CD14-positive monocyte (primary cell): Measurements from ENCODE around the gene PYHIN1. TPM values are rescaled to one million over a fixed set of nuclear protein-coding genes. Genes with fewer than 3 reads are reported as not detected.

Source experiments
- DNase-seq, 3 donors: peaks; one replicate each; pipeline ENCODE4 v3.0.0-alpha.2; 2011 to 2022
- H2AFZ ChIP-seq: 2 replicates; pipeline ENCODE4 v1.6.0; 2012; ENCODE audit warnings: mild to moderate bottlenecking, low read depth, low read length, inconsistent platforms; ENCODE audit not compliant: insufficient read depth, poor library complexity, severe bottlenecking
- H3K27ac ChIP-seq, 2 donors: 1 replicate in 1 of 2; 2 replicates in 1 of 2; pipeline ENCODE4 v1.5.1; 2012 to 2013; ENCODE audit warnings: low read length in 2 of 2, control low read depth in 1 of 2, inconsistent platforms in 1 of 2, low read depth in 1 of 2, mild to moderate bottlenecking in 1 of 2
- H3K27me3 ChIP-seq, 2 donors: one replicate each; pipeline versions ENCODE4 v1.6.0 to v1.6.1; 2011 to 2013; ENCODE audit warnings: low read length in 2 of 2; ENCODE audit not compliant: control insufficient read depth in 2 of 2, insufficient read depth in 2 of 2
- H3K36me3 ChIP-seq, 2 donors: replicated peaks in 1 of 2; 1 replicate in 1 of 2; 2 replicates in 1 of 2; pipeline versions ENCODE4 v1.5.1 to v1.6.1; 2012 to 2013; ENCODE audit warnings: low read length in 2 of 2, control low read depth in 1 of 2, inconsistent platforms in 1 of 2, mild to moderate bottlenecking in 1 of 2; ENCODE audit not compliant: insufficient read depth in 2 of 2, control insufficient read depth in 1 of 2
- H3K4me1 ChIP-seq, 2 donors: 1 replicate in 1 of 2; 2 replicates in 1 of 2; pipeline versions ENCODE4 v1.5.1 to v1.6.1; 2012 to 2013; ENCODE audit warnings: low read length in 2 of 2, control low read depth in 1 of 2, inconsistent platforms in 1 of 2, mild to moderate bottlenecking in 1 of 2, moderate library complexity in 1 of 2; ENCODE audit not compliant: insufficient read depth in 2 of 2, control insufficient read depth in 1 of 2
- H3K4me2 ChIP-seq: replicated peaks from 2 replicates; pipeline ENCODE3; 2012; ENCODE audit warnings: low read length, moderate library complexity, mild to moderate bottlenecking; ENCODE audit not compliant: poor library complexity, severe bottlenecking; ENCODE audit errors: extremely low read depth
- H3K4me3 ChIP-seq, 3 experiments: fragments of 200-600 bp in 1 of 3; sonication (generic) in 1 of 3; replicated peaks in 1 of 3; 1 replicate in 2 of 3; 2 replicates in 1 of 3; pipeline ENCODE4 v1.5.1; 2011 to 2013; ENCODE audit warnings: low read length in 3 of 3, mild to moderate bottlenecking in 3 of 3, control low read depth in 2 of 3, low read depth in 2 of 3, inconsistent platforms in 1 of 3, moderate library complexity in 1 of 3
- H3K79me2 ChIP-seq: 2 replicates; pipeline ENCODE4 v1.6.0; 2012; ENCODE audit warnings: mild to moderate bottlenecking, control low read depth, inconsistent platforms, low read length, moderate library complexity; ENCODE audit not compliant: insufficient read depth
- H3K9ac ChIP-seq: 2 replicates; pipeline ENCODE4 v1.6.0; 2017; ENCODE audit warnings: low read length, mild to moderate bottlenecking; ENCODE audit not compliant: insufficient read depth, poor library complexity, severe bottlenecking
- H3K9me3 ChIP-seq, 2 donors: replicated peaks in 1 of 2; 1 replicate in 1 of 2; 2 replicates in 1 of 2; pipeline versions ENCODE4 v1.5.1 to v1.6.1; 2012 to 2013; ENCODE audit warnings: low read length in 2 of 2, control low read depth in 1 of 2; ENCODE audit not compliant: control insufficient read depth in 1 of 2, insufficient read depth in 1 of 2
- H4K20me1 ChIP-seq: 2 replicates; pipeline ENCODE4 v1.6.0; 2012; ENCODE audit warnings: mild to moderate bottlenecking, low read length, control low read depth, moderate library complexity; ENCODE audit not compliant: insufficient read depth
- H3K27ac Mint-ChIP-seq, 7 donors: one replicate each; pipeline ENCODE4 v1.8.0; 2020; ENCODE audit warnings: mild to moderate bottlenecking in 7 of 7, mixed read lengths in 7 of 7, moderate library complexity in 6 of 7, inconsistent platforms in 2 of 7
- H3K27me3 Mint-ChIP-seq, 3 donors: one replicate each; pipeline ENCODE4 v1.8.0; 2021 to 2022; ENCODE audit warnings: low read depth in 3 of 3, mild to moderate bottlenecking in 3 of 3, mixed read lengths in 3 of 3, moderate library complexity in 3 of 3, inconsistent platforms in 1 of 3
- H3K36me3 Mint-ChIP-seq, 2 donors: one replicate each; pipeline ENCODE4 v1.8.0; 2020; ENCODE audit warnings: mixed read lengths in 2 of 2, inconsistent platforms in 1 of 2, mild to moderate bottlenecking in 1 of 2
- H3K4me1 Mint-ChIP-seq: one replicate; pipeline ENCODE4 v1.8.0; 2020; ENCODE audit warnings: mild to moderate bottlenecking, mixed read lengths
- H3K4me3 Mint-ChIP-seq, 2 donors: one replicate each; pipeline ENCODE4 v1.8.0; 2020; ENCODE audit warnings: mild to moderate bottlenecking in 2 of 2, mixed read lengths in 2 of 2, moderate library complexity in 1 of 2
- H3K9me3 Mint-ChIP-seq, 7 donors: one replicate each; pipeline ENCODE4 v1.8.0; 2020 to 2022; ENCODE audit warnings: mixed read lengths in 7 of 7, mild to moderate bottlenecking in 6 of 7, moderate library complexity in 6 of 7, inconsistent platforms in 2 of 7
- WGBS: methylation state at CpG from one replicate; pipeline ENCODE4 v1.1.5; 2013; ENCODE audit warnings: missing lambda C conversion rate; ENCODE audit not compliant: insufficient coverage; 5-methylcytosine and 5-hydroxymethylcytosine counted together
- intact Hi-C, 2 donors: fragments of 100-400 bp; cut with micrococcal nuclease; formaldehyde crosslinking; loops; one replicate each; pipeline versions ENCODE4 v1.15.0 to v1.15.1; 2023
- polyA plus RNA-seq, 3 donors: library from polyadenylated mRNA; depleted of rRNA in 1 of 3; unstranded in 2 of 3; stranded (reverse) in 1 of 3; fragments of 300-500 nt in 2 of 3; fragments of >200 nt in 1 of 3; fragmentation: Illumina TruSeq in 2 of 3; gene quantifications; 1 replicate in 2 of 3; 2 replicates in 1 of 3; pipeline ENCODE4 v1.2.3, GENCODE V29; 2012 to 2021
- TF ChIP-seq, protein P1 (sequence below): fragments of 200-600 bp; IDR thresholded peaks from one replicate; pipeline ENCODE4 v1.8.0; 2022; ENCODE audit warnings: antibody characterized with exemption, mild to moderate bottlenecking

The PYHIN1 gene
- polyA plus RNA-seq, 3 donors, result 0.15 to 0.44 TPM; not detected in 1

DNA sequence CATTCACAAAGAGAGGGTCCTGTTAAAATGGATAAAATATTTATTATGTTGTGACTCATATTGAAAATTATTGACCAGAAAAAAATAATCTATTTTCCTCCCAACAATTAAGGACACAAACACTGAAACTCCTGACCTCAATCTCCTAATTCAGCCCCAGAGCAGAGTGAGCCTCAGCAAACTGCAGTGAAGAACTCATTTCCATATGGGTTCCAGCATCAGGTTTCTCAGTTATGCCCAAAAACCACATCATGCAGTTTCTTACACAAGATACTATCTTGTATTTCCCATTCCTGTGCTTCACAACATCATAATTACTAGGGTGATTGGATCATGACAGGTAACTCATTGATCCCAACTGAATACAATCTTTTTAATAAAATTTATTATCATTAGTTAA, 15.4 kb downstream of the PYHIN1 start:
- H3K27ac ChIP-seq, result no peak overlapping the region
- no peak overlapping the region for H3K4me2 ChIP-seq
- TF ChIP-seq, protein P1, sequence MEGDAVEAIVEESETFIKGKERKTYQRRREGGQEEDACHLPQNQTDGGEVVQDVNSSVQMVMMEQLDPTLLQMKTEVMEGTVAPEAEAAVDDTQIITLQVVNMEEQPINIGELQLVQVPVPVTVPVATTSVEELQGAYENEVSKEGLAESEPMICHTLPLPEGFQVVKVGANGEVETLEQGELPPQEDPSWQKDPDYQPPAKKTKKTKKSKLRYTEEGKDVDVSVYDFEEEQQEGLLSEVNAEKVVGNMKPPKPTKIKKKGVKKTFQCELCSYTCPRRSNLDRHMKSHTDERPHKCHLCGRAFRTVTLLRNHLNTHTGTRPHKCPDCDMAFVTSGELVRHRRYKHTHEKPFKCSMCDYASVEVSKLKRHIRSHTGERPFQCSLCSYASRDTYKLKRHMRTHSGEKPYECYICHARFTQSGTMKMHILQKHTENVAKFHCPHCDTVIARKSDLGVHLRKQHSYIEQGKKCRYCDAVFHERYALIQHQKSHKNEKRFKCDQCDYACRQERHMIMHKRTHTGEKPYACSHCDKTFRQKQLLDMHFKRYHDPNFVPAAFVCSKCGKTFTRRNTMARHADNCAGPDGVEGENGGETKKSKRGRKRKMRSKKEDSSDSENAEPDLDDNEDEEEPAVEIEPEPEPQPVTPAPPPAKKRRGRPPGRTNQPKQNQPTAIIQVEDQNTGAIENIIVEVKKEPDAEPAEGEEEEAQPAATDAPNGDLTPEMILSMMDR, result no peak
- Mint-ChIP-seq H3K4me1 (no peaks in the 10 kb centered on the region), H3K9me3 (peaks cover 0 to 3% (median 0%) of the 10 kb centered on the region in 7 donors), H3K27me3 (peaks cover 0 to 8% (median 3%) of the 10 kb centered on the region in 3 donors), H3K4me3 (no peak overlapping the region), H3K36me3 (no peaks in the 10 kb centered on the region), H3K27ac (no peak overlapping the region)
- DNase-seq, result no peak
- no peaks in the 10 kb centered on the region for H3K36me3 ChIP-seq
- intact Hi-C loops, result no loop called here
- no peak overlapping the region for H3K9ac ChIP-seq
- H2AFZ ChIP-seq, result no peak overlapping the region
- no peak overlapping the region for H3K4me3 ChIP-seq
- no peaks in the 10 kb centered on the region for H3K4me1 ChIP-seq
- H3K27me3 ChIP-seq, result peaks cover 0 to 2% of the 10 kb centered on the region in 2 donors
- no peaks in the 10 kb centered on the region for H3K79me2 ChIP-seq
- H4K20me1 ChIP-seq, result no peaks in the 10 kb centered on the region
- H3K9me3 ChIP-seq, result no peaks in the 10 kb centered on the region

DNA sequence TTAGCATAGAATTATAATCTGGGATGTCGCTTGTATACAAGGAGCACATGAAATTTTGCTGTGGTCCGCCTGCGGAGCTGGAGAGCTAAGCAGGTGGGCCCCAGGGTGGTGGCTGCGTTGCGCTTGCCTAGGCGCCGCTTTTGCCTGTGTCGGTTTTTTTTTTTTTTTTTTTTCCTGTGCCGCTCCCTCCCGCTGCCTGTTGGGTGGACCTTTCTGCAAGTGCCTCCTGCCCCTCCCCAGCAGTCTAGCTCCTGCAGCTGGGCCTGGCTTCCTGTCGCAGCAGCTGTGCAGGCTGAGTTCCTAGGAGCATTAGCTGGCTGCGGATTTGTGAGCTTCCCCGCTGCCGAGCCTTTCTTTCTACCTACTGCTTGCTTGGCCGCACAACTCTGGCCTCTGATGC, 20.6 kb downstream of the PYHIN1 start:
- no peak overlapping the region for H3K4me3 ChIP-seq
- DNase-seq, result no peak

More for the DNA sequence above, 20.6 kb downstream of the PYHIN1 start:
- H3K27me3 ChIP-seq, result peaks cover 0 to 2% of the 10 kb centered on the region in 2 donors
- Mint-ChIP-seq H3K4me3 (no peak overlapping the region), H3K27me3 (peaks cover 0 to 8% (median 3%) of the 10 kb centered on the region in 3 donors), H3K4me1 (peaks cover 4% of the 10 kb centered on the region), H3K27ac (no peak overlapping the region), H3K36me3 (no peaks in the 10 kb centered on the region), H3K9me3 (peaks cover 0 to 9% (median 3%) of the 10 kb centered on the region in 7 donors)
- H2AFZ ChIP-seq, result no peak overlapping the region
- no peaks in the 10 kb centered on the region for H3K9me3 ChIP-seq
- H3K4me2 ChIP-seq, result no peak overlapping the region
- intact Hi-C loops, result no loop called here
- 83% methylated on average over 7 of the region's 15 CpGs for WGBS
- H3K36me3 ChIP-seq, result no peaks in the 10 kb centered on the region
- H3K9ac ChIP-seq, result no peak overlapping the region
- H4K20me1 ChIP-seq, result no peaks in the 10 kb centered on the region
- TF ChIP-seq, protein P1, result no peak
- peaks cover 0 to 7% of the 10 kb centered on the region in 2 donors for H3K4me1 ChIP-seq
- no peaks in the 10 kb centered on the region for H3K79me2 ChIP-seq
- H3K27ac ChIP-seq, result no peak overlapping the region
